Thyroid gland (tissue), 4 donors: ENCODE measurements around the gene ABCF2. TPM values are rescaled to one million over a fixed set of nuclear protein-coding genes. Genes with fewer than 3 reads are reported as not detected.

Experiments
- DNase-seq, 2 donors: peaks; one replicate each; pipeline ENCODE4 v3.0.0-alpha.2; 2019
- H3K27ac ChIP-seq, 3 donors: fragments of 200-600 bp; sonication (generic); 1 replicate in 2 of 3; 2 replicates in 1 of 3; pipeline ENCODE4 v1.5.1; 2016 to 2019; ENCODE audit warnings: mild to moderate bottlenecking in 1 of 3, moderate library complexity in 1 of 3
- H3K27me3 ChIP-seq: fragments of 200-600 bp; sonication (generic); one replicate; pipeline ENCODE4 v1.5.1; 2019
- H3K36me3 ChIP-seq, 2 donors: fragments of 200-600 bp; sonication (generic); one replicate each; pipeline ENCODE4 v1.5.1; 2016 to 2019
- H3K4me1 ChIP-seq, 2 donors: fragments of 200-600 bp; sonication (generic); one replicate each; pipeline ENCODE4 v1.5.1; 2017 to 2019
- H3K4me3 ChIP-seq, 3 donors: fragments of 200-600 bp; sonication (generic); replicated peaks in 1 of 3; 1 replicate in 2 of 3; 2 replicates in 1 of 3; pipeline ENCODE4 v1.5.1; 2016; ENCODE audit warnings: mild to moderate bottlenecking in 1 of 3
- H3K9me3 ChIP-seq: fragments of 200-600 bp; sonication (generic); one replicate; pipeline ENCODE4 v1.5.1; 2017
- POLR2A ChIP-seq, 2 donors: fragments of 450-650 bp; IDR thresholded peaks; one replicate each; pipeline ENCODE4 v1.6.1; 2017; ENCODE audit warnings: antibody characterized with exemption in 2 of 2, mild to moderate bottlenecking in 2 of 2, moderate library complexity in 1 of 2
- WGBS, 2 donors: methylation state at CpG; one replicate each; pipeline ENCODE4 v1.1.5; 2017; 5-methylcytosine and 5-hydroxymethylcytosine counted together
- intact Hi-C: fragments of 100-400 bp; cut with DNase I; formaldehyde crosslinking; loops from one replicate; pipeline ENCODE4 v1.15.1; 2023
- total RNA-seq, 4 donors: library from RNA; depleted of rRNA; stranded (reverse); fragments of >200 nt; gene quantifications; one replicate each; pipeline ENCODE4 v1.2.3, GENCODE V29; 2016
- TF ChIP-seq, protein P1 (sequence below), 6 experiments: fragments of 200-600 bp in 3 of 6; fragments of 450-650 bp in 3 of 6; sonication (generic) in 3 of 6; IDR thresholded peaks; one replicate each; pipeline ENCODE4 v1.5.1; 2016 to 2019; ENCODE audit warnings: antibody characterized with exemption in 6 of 6, mild to moderate bottlenecking in 2 of 6, inconsistent platforms in 1 of 6, moderate library complexity in 1 of 6

The ABCF2 gene
- total RNA-seq, 4 donors from 2014 or later, result 23.8 to 39.4 (median 34.1) TPM

DNA sequence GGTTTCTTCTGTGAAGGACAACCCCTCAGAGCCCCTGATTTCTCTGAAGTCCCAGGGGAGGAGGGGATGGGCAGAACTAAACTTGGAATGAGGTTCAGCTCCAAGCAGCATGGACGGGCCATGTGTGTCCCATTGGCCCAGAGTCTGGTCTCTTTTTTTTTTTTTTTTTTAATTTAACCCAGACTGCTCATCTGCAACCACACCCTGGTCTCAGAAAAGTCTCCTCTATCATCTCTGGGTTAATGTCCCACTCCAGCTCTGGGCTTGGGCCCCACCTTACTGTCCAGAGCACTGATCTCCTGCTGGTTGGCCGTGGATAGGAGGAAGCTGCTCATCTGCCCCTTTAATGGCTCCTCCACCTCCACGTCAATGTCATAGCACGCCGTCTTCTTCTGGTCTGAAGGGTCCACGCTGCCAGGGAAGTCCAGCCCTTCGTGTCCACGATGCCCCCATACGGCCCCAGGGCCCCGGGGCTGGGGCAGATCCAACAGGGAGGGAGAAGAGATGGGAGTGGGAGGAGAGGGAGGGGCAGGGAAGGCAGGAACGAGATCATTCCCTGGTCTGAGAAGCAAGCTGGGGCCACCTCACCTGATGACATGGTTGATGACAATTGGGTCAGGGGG, 12.9 kb upstream of the ABCF2 start:
- no peak for DNase-seq
- Histone ChIP-seq H3K4me3 (no peak overlapping the region), H3K27me3 (no peaks in the 10 kb centered on the region), H3K9me3 (no peaks in the 10 kb centered on the region), H3K27ac (no peak overlapping the region), H3K36me3 (peaks cover 33 to 45% of the 10 kb centered on the region in 2 donors), H3K4me1 (peaks cover 3 to 20% of the 10 kb centered on the region in 2 donors)
- 71 to 78% methylated on average over 11 of the region's 11 CpGs for WGBS, 2 donors
- TF ChIP-seq, protein P1, sequence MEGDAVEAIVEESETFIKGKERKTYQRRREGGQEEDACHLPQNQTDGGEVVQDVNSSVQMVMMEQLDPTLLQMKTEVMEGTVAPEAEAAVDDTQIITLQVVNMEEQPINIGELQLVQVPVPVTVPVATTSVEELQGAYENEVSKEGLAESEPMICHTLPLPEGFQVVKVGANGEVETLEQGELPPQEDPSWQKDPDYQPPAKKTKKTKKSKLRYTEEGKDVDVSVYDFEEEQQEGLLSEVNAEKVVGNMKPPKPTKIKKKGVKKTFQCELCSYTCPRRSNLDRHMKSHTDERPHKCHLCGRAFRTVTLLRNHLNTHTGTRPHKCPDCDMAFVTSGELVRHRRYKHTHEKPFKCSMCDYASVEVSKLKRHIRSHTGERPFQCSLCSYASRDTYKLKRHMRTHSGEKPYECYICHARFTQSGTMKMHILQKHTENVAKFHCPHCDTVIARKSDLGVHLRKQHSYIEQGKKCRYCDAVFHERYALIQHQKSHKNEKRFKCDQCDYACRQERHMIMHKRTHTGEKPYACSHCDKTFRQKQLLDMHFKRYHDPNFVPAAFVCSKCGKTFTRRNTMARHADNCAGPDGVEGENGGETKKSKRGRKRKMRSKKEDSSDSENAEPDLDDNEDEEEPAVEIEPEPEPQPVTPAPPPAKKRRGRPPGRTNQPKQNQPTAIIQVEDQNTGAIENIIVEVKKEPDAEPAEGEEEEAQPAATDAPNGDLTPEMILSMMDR (IDR thresholded peaks at IDR 0.05), result no peak
- no peak for TF ChIP-seq POLR2A (IDR thresholded peaks at IDR 0.05)
- intact Hi-C loops, result no loop called here

DNA sequence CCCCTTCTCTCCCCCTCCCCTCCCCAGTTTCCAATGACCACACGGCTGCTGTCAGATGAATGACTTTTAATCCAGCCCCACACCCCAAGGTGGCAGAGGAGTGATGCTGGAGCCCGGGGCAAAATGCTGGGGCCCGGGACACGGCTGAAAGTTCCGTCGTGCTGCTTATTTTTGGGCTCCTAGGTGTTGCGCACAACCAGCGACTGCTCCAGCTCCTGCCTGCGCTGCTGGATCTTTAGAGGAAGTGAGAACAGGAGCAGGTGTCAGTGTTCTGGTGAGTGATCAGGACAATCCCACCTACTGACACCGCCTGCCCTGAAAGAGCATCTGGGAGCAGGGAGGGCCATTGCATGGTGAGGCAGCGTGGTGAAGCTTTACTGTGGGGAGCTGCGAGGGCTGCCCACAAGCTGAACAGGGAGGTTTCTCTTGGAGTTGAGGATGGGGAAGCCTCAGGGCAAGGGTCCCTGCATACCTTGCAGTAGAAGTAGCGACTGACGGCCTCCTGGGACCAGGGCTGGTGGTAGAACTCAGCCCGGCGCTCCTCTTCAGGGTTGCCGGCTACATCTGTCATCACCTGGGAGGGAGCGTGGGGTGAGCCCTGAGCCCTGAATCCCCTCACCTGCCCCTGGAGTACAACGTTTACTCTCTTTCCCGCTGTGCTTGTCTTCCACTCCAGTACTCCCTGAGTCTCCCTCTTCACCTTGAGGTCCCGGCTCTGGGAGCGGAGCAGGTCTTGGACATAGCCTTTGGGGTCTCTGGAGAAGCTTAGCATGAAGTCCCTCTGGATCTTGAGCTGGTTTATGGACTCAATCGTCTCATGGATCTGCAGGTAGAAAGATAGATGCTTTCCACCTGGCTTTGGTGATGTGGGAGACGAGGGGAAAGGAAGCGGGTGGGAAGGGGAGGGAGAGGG, 12.2 kb upstream of the ABCF2 start:
- 87 to 88% methylated on average over 24 to 25 of the region's 25 CpGs for WGBS, 2 donors
- no peak for DNase-seq
- TF ChIP-seq, protein P1 (IDR thresholded peaks at IDR 0.05), result no peak
- no peak for TF ChIP-seq POLR2A (IDR thresholded peaks at IDR 0.05)

DNA sequence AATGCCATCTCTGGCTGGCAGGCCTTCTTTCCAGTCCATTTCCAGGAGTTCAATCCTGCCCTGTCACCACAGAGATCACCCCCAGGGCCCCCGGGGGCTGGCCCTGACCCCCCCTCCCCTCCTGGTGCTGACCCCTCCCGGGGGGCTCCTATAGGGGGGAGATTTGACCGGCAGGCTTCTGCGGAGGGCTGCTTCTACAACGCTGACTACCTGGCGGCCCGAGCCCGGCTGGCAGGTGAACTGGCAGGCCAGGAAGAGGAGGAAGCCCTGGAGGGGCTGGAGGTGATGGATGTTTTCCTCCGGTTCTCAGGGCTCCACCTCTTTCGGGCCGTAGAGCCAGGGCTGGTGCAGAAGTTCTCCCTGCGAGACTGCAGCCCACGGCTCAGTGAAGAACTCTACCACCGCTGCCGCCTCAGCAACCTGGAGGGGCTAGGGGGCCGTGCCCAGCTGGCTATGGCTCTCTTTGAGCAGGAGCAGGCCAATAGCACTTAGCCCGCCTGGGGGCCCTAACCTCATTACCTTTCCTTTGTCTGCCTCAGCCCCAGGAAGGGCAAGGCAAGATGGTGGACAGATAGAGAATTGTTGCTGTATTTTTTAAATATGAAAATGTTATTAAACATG, 11.3 kb upstream of the ABCF2 start:
- Histone ChIP-seq H3K27ac (no peak overlapping the region), H3K4me1 (peaks cover 6 to 12% of the 10 kb centered on the region in 2 donors), H3K9me3 (no peaks in the 10 kb centered on the region), H3K36me3 (peaks cover 33 to 49% of the 10 kb centered on the region in 2 donors), H3K4me3 (no peak overlapping the region), H3K27me3 (no peaks in the 10 kb centered on the region)
- WGBS, 2 donors, result 83 to 91% methylated on average over 15 to 17 of the region's 17 CpGs
- no peak for DNase-seq
- intact Hi-C loops, result no loop called here
- TF ChIP-seq, protein P1 (IDR thresholded peaks at IDR 0.05), result no peak
- TF ChIP-seq POLR2A (IDR thresholded peaks at IDR 0.05), result no peak

More for the DNA sequence above, 12.2 kb upstream of the ABCF2 start:
- H3K36me3 ChIP-seq, result peaks cover 33 to 49% of the 10 kb centered on the region in 2 donors
- no peaks in the 10 kb centered on the region for H3K27me3 ChIP-seq
- no peaks in the 10 kb centered on the region for H3K9me3 ChIP-seq
- no peak overlapping the region for H3K27ac ChIP-seq
- H3K4me1 ChIP-seq, result peaks cover 0 to 12% of the 10 kb centered on the region in 2 donors
- intact Hi-C loops, result no loop called here
- H3K4me3 ChIP-seq, result no peak overlapping the region

DNA sequence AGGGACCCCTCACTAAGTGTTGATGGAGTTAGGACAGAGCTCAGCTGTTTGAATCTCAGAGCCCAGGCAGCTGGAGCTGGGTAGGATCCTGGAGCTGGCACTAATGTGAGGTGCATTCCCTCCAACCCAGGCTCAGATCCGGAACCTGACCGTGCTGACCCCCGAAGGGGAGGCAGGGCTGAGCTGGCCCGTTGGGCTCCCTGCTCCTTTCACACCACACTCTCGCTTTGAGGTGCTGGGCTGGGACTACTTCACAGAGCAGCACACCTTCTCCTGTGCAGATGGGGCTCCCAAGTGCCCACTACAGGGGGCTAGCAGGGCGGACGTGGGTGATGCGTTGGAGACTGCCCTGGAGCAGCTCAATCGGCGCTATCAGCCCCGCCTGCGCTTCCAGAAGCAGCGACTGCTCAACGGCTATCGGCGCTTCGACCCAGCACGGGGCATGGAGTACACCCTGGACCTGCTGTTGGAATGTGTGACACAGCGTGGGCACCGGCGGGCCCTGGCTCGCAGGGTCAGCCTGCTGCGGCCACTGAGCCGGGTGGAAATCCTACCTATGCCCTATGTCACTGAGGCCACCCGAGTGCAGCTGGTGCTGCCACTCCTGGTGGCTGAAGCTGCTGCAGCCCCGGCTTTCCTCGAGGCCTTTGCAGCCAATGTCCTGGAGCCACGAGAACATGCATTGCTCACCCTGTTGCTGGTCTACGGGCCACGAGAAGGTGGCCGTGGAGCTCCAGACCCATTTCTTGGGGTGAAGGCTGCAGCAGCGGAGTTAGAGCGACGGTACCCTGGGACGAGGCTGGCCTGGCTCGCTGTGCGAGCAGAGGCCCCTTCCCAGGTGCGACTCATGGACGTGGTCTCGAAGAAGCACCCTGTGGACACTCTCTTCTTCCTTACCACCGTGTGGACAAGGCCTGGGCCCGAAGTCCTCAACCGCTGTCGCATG, 10.5 kb upstream of the ABCF2 start:
- TF ChIP-seq POLR2A (IDR thresholded peaks at IDR 0.05), result no peak
- TF ChIP-seq, protein P1 (IDR thresholded peaks at IDR 0.05), result no peak
- H3K36me3 ChIP-seq, result peaks cover 33 to 49% of the 10 kb centered on the region in 2 donors
- no peak overlapping the region for H3K27ac ChIP-seq
- no peaks in the 10 kb centered on the region for H3K27me3 ChIP-seq
- no peaks in the 10 kb centered on the region for H3K9me3 ChIP-seq
- peaks cover 8 to 12% of the 10 kb centered on the region in 2 donors for H3K4me1 ChIP-seq
- intact Hi-C loops, result no loop called here
- 91% methylated on average over 36 to 41 of the region's 44 CpGs for WGBS, 2 donors
- no peak overlapping the region for H3K4me3 ChIP-seq
- DNase-seq, result no peak
